Keratinocyte (primary cell): Measurements from ENCODE around the gene TAS1R2.

Experiments used
- EZH2 ChIP-seq: IDR thresholded peaks from one replicate; pipeline ENCODE4 v1.6.1; 2012; ENCODE audit warnings: inconsistent platforms, mild to moderate bottlenecking, low read length, moderate library complexity
- TF ChIP-seq, protein P1 (sequence below), 3 experiments: IDR thresholded peaks in 1 of 3; conservative IDR thresholded peaks in 1 of 3; optimal IDR thresholded peaks in 1 of 3; 2 replicates in 2 of 3; 3 replicates in 1 of 3; pipeline versions ENCODE3 to v1.5.1; 2011; ENCODE audit warnings: low read length in 3 of 3, mild to moderate bottlenecking in 3 of 3, moderate library complexity in 2 of 3, control low read depth in 1 of 3, inconsistent platforms in 1 of 3; ENCODE audit not compliant: insufficient read depth in 2 of 3; ENCODE audit errors: extremely low read depth in 1 of 3

DNA sequence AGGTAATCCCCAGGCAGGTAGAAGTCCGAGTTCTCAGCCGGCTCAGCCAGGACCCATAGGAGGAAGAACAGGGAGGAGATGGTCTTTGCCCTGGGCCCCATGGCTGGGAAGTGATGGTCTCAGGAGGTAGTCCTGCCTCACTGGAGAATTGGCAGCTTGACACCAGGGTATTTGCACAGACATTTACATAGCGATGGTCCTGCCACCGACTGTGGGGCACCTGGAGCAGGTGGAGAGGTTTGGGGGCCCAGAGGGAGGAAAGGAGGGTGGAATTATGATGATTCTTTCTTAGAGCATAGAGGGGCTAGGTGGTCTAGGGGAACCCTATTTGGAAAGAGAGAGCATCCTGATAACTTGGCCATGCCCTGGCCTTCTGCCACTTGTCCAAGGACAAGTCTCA lies at the start of gene TAS1R2:
- TF ChIP-seq, protein P1, sequence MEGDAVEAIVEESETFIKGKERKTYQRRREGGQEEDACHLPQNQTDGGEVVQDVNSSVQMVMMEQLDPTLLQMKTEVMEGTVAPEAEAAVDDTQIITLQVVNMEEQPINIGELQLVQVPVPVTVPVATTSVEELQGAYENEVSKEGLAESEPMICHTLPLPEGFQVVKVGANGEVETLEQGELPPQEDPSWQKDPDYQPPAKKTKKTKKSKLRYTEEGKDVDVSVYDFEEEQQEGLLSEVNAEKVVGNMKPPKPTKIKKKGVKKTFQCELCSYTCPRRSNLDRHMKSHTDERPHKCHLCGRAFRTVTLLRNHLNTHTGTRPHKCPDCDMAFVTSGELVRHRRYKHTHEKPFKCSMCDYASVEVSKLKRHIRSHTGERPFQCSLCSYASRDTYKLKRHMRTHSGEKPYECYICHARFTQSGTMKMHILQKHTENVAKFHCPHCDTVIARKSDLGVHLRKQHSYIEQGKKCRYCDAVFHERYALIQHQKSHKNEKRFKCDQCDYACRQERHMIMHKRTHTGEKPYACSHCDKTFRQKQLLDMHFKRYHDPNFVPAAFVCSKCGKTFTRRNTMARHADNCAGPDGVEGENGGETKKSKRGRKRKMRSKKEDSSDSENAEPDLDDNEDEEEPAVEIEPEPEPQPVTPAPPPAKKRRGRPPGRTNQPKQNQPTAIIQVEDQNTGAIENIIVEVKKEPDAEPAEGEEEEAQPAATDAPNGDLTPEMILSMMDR (optimal IDR thresholded peaks at IDR 0.05 in 1 of 3, IDR thresholded peaks at IDR 0.05 in 1 of 3, conservative IDR thresholded peaks at IDR 0.05 in 1 of 3; ENCODE audit: extremely low read depth in 1 of 3, insufficient read depth in 2 of 3, low read length in 3 of 3), result no peak
- no peak for TF ChIP-seq EZH2
